Putamen (tissue), 1 donor: ENCODE measurements around the gene FSD2.
A peak's percentile ranks its signal among the peaks of the same experiment; 100 is the strongest.
"Not testable (repeated sequence)": the region's sequence is repeated elsewhere in the genome, so short reads cannot be mapped to it uniquely, and the experiment has no call there.

ENCODE experiments used
- DNase-seq: peaks from one replicate; pipeline ENCODE4 v3.0.0-alpha.2; 2016; ENCODE audit warnings: low spot score

FSD2 gene

GRCh38 chr15:82737975-82738374, 67.9 kb downstream of the FSD2 start:
- DNase-seq = no peak

- DNase-seq = no peak
These were observed 74.3 kb downstream of the FSD2 start for GRCh38 chr15:82731527-82731926.

- DNase-seq = no peak
These were observed 75.8 kb downstream of the FSD2 start for GRCh38 chr15:82730022-82730530.

GRCh38 chr15:82726816-82727215, 79.1 kb downstream of the FSD2 start:
- DNase-seq = no peak

- DNase-seq = no peak
These were observed 90.9 kb downstream of the FSD2 start for GRCh38 chr15:82715003-82715402.

- DNase-seq = no peak
These were observed 91.9 kb downstream of the FSD2 start for GRCh38 chr15:82714016-82714415.

GRCh38 chr15:82712036-82712435, 93.8 kb downstream of the FSD2 start:
- DNase-seq = no peak

- DNase-seq = no peak
These were observed 94.9 kb downstream of the FSD2 start for GRCh38 chr15:82710926-82711490.

GRCh38 chr15:82710208-82710555, 95.7 kb downstream of the FSD2 start:
- no peak for DNase-seq

- DNase-seq = peak; percentile 77
These were observed 96.3 kb downstream of the FSD2 start, which contains the start of gene AP3B2 for GRCh38 chr15:82709421-82710207. TSS of gene AP3B2 (minus strand) at chr15:82709875. CDS start at chr15:82709706, 169 bp downstream.

GRCh38 chr15:82709081-82709420, 96.8 kb downstream of the FSD2 start:
- no peak for DNase-seq

- DNase-seq = not testable (repeated sequence)
These were observed 100.0 kb downstream of the FSD2 start for GRCh38 chr15:82705856-82706255.
